Measurements from ENCODE around the gene LMBRD1.

DNA sequence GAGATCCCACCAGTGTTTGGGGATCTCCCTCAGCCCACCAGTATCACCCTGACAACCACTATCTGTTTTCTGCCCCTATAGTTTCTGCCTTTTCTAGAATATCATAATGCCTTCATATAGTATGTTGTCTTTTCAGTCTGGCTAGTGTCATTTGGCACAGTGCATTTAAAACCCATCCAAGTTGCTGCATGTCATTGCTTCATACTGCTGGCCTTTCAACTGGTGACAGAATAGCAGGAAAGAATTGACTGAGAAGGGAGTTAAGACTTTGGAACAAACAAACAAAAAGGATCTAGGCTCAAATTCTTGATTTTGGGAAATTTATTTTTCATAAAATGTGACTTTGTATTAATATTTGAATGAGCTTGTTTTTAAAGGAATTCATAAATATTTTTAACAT, 4.5 kb downstream of the LMBRD1 start:
- TF ChIP-seq, protein P1, sequence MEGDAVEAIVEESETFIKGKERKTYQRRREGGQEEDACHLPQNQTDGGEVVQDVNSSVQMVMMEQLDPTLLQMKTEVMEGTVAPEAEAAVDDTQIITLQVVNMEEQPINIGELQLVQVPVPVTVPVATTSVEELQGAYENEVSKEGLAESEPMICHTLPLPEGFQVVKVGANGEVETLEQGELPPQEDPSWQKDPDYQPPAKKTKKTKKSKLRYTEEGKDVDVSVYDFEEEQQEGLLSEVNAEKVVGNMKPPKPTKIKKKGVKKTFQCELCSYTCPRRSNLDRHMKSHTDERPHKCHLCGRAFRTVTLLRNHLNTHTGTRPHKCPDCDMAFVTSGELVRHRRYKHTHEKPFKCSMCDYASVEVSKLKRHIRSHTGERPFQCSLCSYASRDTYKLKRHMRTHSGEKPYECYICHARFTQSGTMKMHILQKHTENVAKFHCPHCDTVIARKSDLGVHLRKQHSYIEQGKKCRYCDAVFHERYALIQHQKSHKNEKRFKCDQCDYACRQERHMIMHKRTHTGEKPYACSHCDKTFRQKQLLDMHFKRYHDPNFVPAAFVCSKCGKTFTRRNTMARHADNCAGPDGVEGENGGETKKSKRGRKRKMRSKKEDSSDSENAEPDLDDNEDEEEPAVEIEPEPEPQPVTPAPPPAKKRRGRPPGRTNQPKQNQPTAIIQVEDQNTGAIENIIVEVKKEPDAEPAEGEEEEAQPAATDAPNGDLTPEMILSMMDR (IDR thresholded peaks at IDR 0.05), result no peak
- TF ChIP-seq POLR2A (IDR thresholded peaks at IDR 0.05), result no peak
- no peak for TF ChIP-seq POLR2AphosphoS5 (IDR thresholded peaks at IDR 0.05)
